ENCODE data around the gene PTTG1IP. TPM values are rescaled to one million over a fixed set of nuclear protein-coding genes. Genes with fewer than 3 reads are reported as not detected.

The PTTG1IP gene
- total and polyA plus RNA-seq, 2 of the 4 experiments (the other 2 are of a cell fraction) = 167 to 194 TPM

- H4K5ac ChIP-seq (ENCODE audit: low read depth, low read length) = no peak overlapping the region
- H4K20me1 ChIP-seq (ENCODE audit: insufficient read depth, low read length) = no peaks in the 10 kb centered on the region; the same call in 1 of the 2 replicates
- H3K27ac ChIP-seq (ENCODE audit: insufficient read depth, low read length) = no peak overlapping the region
- intact Hi-C loops (cut with micrococcal nuclease) = no loop called here
- H3K4me2 ChIP-seq (ENCODE audit: low read depth, low read length) = peak overlapping the region; percentile 51
- POLR2A ChIA-PET (ENCODE audit: unreplicated experiment) = interaction anchor here (1.2 kb wide), 1 partner anchor 28 kb away, joined by 3 read pairs; no protein-coding TSS in a partner anchor
- H2BK15ac ChIP-seq (ENCODE audit: low read depth, low read length) = no peak overlapping the region
- no peak overlapping the region for H3K18ac ChIP-seq (ENCODE audit: low read depth, low read length)
- H2AK5ac ChIP-seq (ENCODE audit: low read depth, low read length) = no peak overlapping the region
- H2BK5ac ChIP-seq (ENCODE audit: low read depth, low read length, poor library complexity, severe bottlenecking) = no peak overlapping the region
- no peak overlapping the region for H4K91ac ChIP-seq (ENCODE audit: insufficient read depth, low read depth, low read length)
- in situ Hi-C loops (cut with MboI; ENCODE audit: low sequenced_read_pairs) = no loop called here
- peaks cover 13% of the 10 kb centered on the region; the same call in 1 of the 2 replicates for H3K9me1 ChIP-seq (ENCODE audit: insufficient read depth, low read length)
- H4K8ac ChIP-seq (ENCODE audit: low read depth in 2 of 2, low read length in 2 of 2) = peak overlapping the region in 1 of 2 experiments; percentile 9; a peak in 1 of 4 replicates
- H2AK9ac ChIP-seq (replicated peaks; ENCODE audit: low read depth, low read length, poor library complexity) = peak overlapping the region; percentile 58
- no peak overlapping the region for H3K9ac ChIP-seq (ENCODE audit: low read depth, low read length)
- 5% methylated on average over 10 of the region's 34 CpGs; no CpG with 5 or more reads in 1 of the 2 experiments for WGBS, 2 experiments (ENCODE audit: extremely low coverage in 2 of 2, insufficient read length in 1 of 2)
- no peak overlapping the region for H2BK20ac ChIP-seq (ENCODE audit: low read depth, low read length)
- dilution Hi-C loops (cut with HindIII; ENCODE audit: low sequenced_read_pairs, unreplicated experiment) = no loop called here
- TF ChIP-seq MAFK (IDR thresholded peaks at IDR 0.05; ENCODE audit: low read depth, low read length) (no peak), USF2 (IDR thresholded peaks at IDR 0.05; ENCODE audit: low read depth, low read length) (no peak), SMC3 (IDR thresholded peaks at IDR 0.05; ENCODE audit: low read depth, low read length) (peak; percentile 23), RAD21 (IDR thresholded peaks at IDR 0.05; ENCODE audit: low read length) (peak; percentile 30; the same call in 1 of the 2 replicates), CEBPB (IDR thresholded peaks at IDR 0.05; ENCODE audit: low read depth, low read length) (peak; percentile 9; the same call in 1 of the 2 replicates), CTCF (conservative IDR thresholded peaks at IDR 0.05; ENCODE audit: low read depth, low read length) (peak; percentile 43)
- peak overlapping the region; percentile 83 for H2AFZ ChIP-seq (replicated peaks; ENCODE audit: low read length, poor library complexity)
- peaks cover 17% of the 10 kb centered on the region for H3K36me3 ChIP-seq (ENCODE audit: control insufficient read depth, insufficient read depth, low read length)
- H2BK120ac ChIP-seq (ENCODE audit: low read depth, low read length) = no peak overlapping the region
- no peak overlapping the region for H3K23ac ChIP-seq (ENCODE audit: low read depth, low read length)
- no peak overlapping the region; the same call in 1 of the 2 replicates for H3K4ac ChIP-seq (ENCODE audit: low read depth, low read length)
- DNase-seq (peak; percentile 24), ATAC-seq (ENCODE audit: low read depth) (peak; percentile 88)
- no peak overlapping the region; the same call in 1 of the 2 replicates for H3K14ac ChIP-seq (replicated peaks; ENCODE audit: low read depth, low read length)
- CTCF ChIA-PET = no interaction called here
- peaks cover 2% of the 10 kb centered on the region; the same call in 1 of the 2 replicates for H3K4me1 ChIP-seq (ENCODE audit: control insufficient read depth, insufficient read depth, low read length)
- H3K27me3 ChIP-seq (ENCODE audit: control insufficient read depth, insufficient read depth, low read length) = peaks cover 20% of the 10 kb centered on the region
- H3K56ac ChIP-seq (ENCODE audit: extremely low read depth, insufficient read depth, low read length) = no peak overlapping the region
- BruUV-seq (replicated peaks) = no TSS peak
- H3K9me3 ChIP-seq (ENCODE audit: control insufficient read depth, insufficient read depth, low read length) = no peaks in the 10 kb centered on the region
- H3K79me1 ChIP-seq (ENCODE audit: low read depth in 1 of 2, low read length in 2 of 2) = peaks cover 3 to 11% of the 10 kb centered on the region in 2 experiments; a peak in 1 of 4 replicates
- H3K4me3 ChIP-seq (ENCODE audit: insufficient read depth, low read depth, low read length) = peak overlapping the region; percentile 13; the same call in 1 of the 2 replicates
These were observed 27.9 kb downstream of the PTTG1IP start for GRCh38 chr21:44845418-44846223.

All from IMR-90 (cell line).